Measurements from ENCODE around the gene MOK. TPM values are rescaled to one million over a fixed set of nuclear protein-coding genes. Genes with fewer than 3 reads are reported as not detected.
A peak's percentile ranks its signal among the peaks of the same experiment; 100 is the strongest.

Gene MOK
- total RNA-seq, 1 donor from 2014 or later = 14.2 TPM

- H3K4me1 ChIP-seq = peaks cover 38% of the 10 kb centered on the region
- intact Hi-C loops (cut with DNase I) = no loop called here
- DNase-seq (ENCODE audit: extremely low spot score in 2 of 2) = no peak
Observed at GRCh38 chr14:102192840-102193502, 112.0 kb downstream of the MOK start.

GRCh38 chr14:102189874-102190273 lies 115.1 kb downstream of the MOK start:
- TF ChIP-seq POLR2A (IDR thresholded peaks at IDR 0.05) (no peak), CTCF (IDR thresholded peaks at IDR 0.05) (no peak), POLR2AphosphoS5 (IDR thresholded peaks at IDR 0.05; ENCODE audit: insufficient read depth in 1 of 2, low read depth in 1 of 2) (no peak)
- Histone ChIP-seq H3K9me3 (no peaks in the 10 kb centered on the region), H3K4me3 (no peak overlapping the region), H3K4me1 (peaks cover 45% of the 10 kb centered on the region), H3K27ac (no peak overlapping the region), H3K36me3 (no peaks in the 10 kb centered on the region), H3K27me3 (no peaks in the 10 kb centered on the region)
- intact Hi-C loops (cut with DNase I) = no loop called here
- no peak for DNase-seq (ENCODE audit: extremely low spot score in 2 of 2)

More at GRCh38 chr14:102192840-102193502, 112.0 kb downstream of the MOK start:
- no peak overlapping the region for H3K27ac ChIP-seq
- TF ChIP-seq POLR2A (IDR thresholded peaks at IDR 0.05) (no peak), POLR2AphosphoS5 (IDR thresholded peaks at IDR 0.05; ENCODE audit: insufficient read depth in 1 of 2, low read depth in 1 of 2) (no peak), CTCF (IDR thresholded peaks at IDR 0.05) (no peak)
- no peaks in the 10 kb centered on the region for H3K27me3 ChIP-seq
- H3K36me3 ChIP-seq = peaks cover 0 to 8% of the 10 kb centered on the region in 2 donors
- no peak overlapping the region for H3K4me3 ChIP-seq
- H3K9me3 ChIP-seq = no peaks in the 10 kb centered on the region

- Histone ChIP-seq H3K4me1 (peaks cover 47% of the 10 kb centered on the region), H3K27me3 (no peaks in the 10 kb centered on the region), H3K9me3 (no peaks in the 10 kb centered on the region), H3K36me3 (no peaks in the 10 kb centered on the region), H3K4me3 (no peak overlapping the region), H3K27ac (peak overlapping the region; percentile 46)
- no peak for DNase-seq (ENCODE audit: extremely low spot score in 2 of 2)
- no peak for TF ChIP-seq POLR2AphosphoS5 (IDR thresholded peaks at IDR 0.05; ENCODE audit: insufficient read depth in 1 of 2, low read depth in 1 of 2)
- no peak for TF ChIP-seq CTCF (IDR thresholded peaks at IDR 0.05)
- no peak for TF ChIP-seq POLR2A (IDR thresholded peaks at IDR 0.05)
- intact Hi-C loops (cut with DNase I) = no loop called here
Observed at GRCh38 chr14:102188187-102188586, 116.8 kb downstream of the MOK start.

- no peak overlapping the region for H3K4me3 ChIP-seq
Observed at GRCh38 chr14:102187568-102188001, 117.4 kb downstream of the MOK start.

More at GRCh38 chr14:102187568-102188001, 117.4 kb downstream of the MOK start:
- TF ChIP-seq POLR2AphosphoS5 (IDR thresholded peaks at IDR 0.05; ENCODE audit: insufficient read depth in 1 of 2, low read depth in 1 of 2) (no peak), POLR2A (IDR thresholded peaks at IDR 0.05) (no peak), CTCF (IDR thresholded peaks at IDR 0.05) (no peak)
- intact Hi-C loops (cut with DNase I) = no loop called here
- H3K4me1 ChIP-seq = peaks cover 53% of the 10 kb centered on the region
- no peaks in the 10 kb centered on the region for H3K27me3 ChIP-seq
- no peaks in the 10 kb centered on the region for H3K36me3 ChIP-seq
- H3K9me3 ChIP-seq = no peaks in the 10 kb centered on the region
- DNase-seq (ENCODE audit: extremely low spot score in 2 of 2) = no peak
- peak overlapping the region; percentile 46 for H3K27ac ChIP-seq

Measured in vagina (tissue), 2 donors.